Measurements from ENCODE around the gene KCNK3.
"Not testable (repeated sequence)": the region's sequence is repeated elsewhere in the genome, so short reads cannot be mapped to it uniquely, and the experiment has no call there.

Gene KCNK3

DNA sequence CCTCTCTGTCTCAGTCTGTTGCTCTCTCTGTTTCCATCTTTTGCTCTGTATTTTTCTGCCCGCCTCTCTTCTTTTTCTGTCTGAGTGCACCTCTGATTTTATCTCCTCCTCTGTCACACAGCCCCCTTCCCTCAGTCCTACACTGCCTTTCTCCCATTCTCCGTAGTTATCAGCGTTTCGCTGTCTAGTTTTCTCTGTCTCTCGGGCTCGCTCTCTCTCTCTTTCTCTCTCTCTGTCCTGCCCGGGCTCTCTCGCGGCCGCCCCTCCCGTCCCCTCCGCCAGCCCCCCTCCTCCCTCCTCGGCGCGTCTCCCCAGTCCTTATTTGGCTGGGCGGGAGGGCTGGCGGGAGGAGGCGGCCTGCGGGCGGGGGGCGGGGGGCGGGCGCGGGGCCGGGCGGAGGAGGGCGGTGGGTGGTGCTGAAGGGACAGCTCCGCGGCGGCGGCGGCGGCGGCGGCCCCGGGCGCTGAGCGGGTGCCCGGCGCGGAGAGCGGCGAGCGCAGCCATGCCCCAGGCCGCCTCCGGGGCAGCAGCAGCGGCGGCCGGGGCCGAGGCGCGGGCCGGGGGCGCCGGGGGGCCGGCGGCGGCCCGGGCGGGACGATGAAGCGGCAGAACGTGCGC lies at the start of gene KCNK3:
Gene KCNK3 (plus strand): TSS at position 444 of the 618 bp plus-strand sequence. CDS start 154 bp downstream, at position 598.
- DNase-seq: peak; percentile 19

DNA sequence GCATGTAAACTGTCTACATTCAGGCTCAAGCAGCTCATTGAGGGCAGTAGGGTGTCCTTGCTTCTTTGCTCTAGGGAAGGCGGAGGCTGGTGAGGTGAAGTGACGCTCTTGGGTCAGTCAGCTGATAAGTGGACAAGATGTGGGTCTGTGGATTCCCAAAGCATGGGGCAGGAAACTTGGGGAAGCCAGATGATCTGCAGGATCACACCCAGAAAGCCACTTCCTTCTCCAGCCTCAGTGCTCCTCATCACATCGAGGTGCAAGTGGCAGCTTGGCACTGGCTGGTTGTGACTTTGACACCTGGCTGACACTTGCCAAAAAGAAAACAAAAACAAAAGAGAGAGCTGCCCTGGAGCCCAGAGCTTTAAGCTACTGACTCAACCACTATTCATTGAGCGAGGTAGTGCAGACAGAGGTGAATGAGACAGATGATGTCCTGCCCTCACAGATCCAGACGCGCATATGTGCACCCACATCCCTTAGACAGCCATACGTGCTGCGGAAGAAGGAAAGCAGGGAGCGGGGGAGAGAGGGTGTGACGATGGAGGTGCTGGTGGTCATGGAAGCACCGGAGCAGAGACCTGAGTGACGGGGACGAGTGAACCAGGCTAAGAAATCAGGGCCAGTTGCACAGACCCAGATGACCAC lies 48.2 kb upstream of the KCNK3 start:
- no peak for DNase-seq

DNA sequence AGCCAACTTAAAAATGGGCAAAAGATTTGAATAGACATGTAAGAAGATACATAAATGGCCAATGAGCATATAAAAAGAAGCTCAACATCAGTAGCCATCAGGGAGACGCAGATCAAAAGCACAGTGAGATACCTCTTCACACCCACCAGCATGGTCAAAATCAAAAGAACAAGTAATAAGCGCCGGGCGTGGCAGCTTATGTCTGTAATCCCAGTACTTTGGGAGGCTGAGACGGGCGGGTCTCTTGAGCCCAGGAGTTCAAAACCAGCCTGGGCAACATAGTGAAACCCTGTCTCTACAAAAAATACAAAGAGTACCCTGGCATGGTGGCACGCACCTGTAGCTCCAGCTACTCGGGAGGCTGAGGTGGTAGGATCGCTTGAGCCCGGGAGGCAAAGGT lies 46.8 kb upstream of the KCNK3 start:
- no peak for DNase-seq

DNA sequence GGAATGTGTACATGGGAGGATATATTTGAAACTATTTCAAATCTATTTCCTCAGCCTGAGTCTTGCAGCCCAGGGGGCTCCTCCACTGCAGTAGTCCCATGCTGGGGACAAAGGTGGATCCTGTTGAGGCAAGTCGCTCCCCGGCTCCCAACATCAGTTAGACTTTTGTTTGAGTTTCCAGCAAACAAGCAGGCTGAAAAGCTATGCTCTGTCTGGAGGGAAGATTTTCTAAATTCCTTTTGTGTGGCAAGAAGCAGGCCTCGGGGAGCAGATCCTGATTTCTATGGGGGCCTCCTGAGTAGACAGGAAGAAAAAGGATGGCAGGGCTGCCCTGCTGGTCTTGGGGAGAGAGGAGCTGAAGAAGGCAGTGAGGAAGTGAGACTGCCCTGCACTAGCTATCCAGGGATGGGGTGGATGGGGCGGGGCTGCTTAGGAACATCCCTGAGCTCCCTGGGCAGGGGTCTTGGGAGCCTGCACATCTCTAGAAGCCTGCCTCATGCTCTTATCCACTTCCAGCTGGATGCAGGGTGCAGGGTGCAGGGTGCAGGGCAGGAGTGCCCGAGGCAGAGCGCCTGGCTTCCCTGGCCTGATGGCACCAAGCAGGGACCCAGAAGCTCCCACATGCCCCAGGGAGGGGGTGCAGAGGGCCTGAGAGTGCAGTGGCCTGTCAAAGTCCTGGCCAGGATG lies 45.4 kb upstream of the KCNK3 start:
- no peak for DNase-seq

DNA sequence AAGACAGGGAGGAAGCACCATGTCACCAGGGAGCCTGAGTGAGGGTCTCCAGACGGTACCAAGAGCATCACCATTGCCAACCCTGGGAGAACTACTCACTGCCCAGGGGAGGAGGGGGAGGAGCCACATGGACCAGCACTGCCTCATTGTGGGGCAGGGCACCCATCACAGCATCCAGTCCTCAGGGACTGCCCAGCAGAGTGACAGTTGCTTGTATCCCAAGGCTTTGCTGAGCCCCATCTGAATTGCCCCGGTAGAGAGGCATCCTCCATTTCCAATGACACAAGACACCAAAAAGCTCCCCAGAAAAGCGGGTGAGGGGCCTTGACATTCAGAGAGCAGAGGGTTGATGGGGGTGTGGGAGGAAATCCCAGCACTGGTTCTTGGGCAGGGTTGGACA lies 44.5 kb upstream of the KCNK3 start:
- DNase-seq: no peak

DNA sequence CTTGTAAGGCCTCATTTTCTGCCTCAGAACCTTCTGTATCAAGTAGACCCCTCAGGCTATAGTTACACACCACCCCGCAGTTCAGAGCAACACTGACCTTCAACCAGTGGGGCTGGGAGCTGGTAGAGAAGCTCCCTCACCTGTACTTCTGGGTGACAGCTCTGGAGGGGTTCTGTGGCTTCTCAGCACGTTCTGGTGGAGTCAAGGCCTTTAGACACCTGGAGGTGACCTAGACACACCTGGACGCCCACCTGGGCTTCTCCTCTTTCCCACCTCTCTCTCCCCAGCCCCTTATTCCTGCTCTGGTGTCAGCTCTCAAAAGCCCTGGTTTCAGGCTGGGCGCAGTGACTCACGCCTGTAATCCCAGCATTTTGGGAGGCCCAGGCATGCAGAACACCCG lies 44.0 kb upstream of the KCNK3 start:
- DNase-seq: no peak

DNA sequence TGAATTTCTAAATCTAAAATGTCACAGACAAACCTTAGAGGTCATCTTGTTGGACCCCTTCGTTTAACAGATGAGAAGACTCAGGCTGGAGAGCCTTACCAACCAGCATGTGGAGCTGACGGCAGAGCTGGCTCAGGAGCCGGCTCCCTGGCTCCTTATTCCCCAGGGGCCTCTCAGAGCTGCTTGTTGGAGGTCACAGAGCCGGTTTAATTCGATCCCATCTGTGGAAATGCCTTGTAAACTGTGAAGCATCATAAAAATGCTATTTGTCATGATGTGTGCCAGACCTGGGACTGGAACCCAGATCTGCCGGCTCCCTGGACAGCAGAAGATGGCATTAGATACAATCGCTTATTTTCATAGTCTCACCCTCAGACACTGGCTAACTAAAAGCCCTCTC lies 43.2 kb upstream of the KCNK3 start:
- no peak for DNase-seq

DNA sequence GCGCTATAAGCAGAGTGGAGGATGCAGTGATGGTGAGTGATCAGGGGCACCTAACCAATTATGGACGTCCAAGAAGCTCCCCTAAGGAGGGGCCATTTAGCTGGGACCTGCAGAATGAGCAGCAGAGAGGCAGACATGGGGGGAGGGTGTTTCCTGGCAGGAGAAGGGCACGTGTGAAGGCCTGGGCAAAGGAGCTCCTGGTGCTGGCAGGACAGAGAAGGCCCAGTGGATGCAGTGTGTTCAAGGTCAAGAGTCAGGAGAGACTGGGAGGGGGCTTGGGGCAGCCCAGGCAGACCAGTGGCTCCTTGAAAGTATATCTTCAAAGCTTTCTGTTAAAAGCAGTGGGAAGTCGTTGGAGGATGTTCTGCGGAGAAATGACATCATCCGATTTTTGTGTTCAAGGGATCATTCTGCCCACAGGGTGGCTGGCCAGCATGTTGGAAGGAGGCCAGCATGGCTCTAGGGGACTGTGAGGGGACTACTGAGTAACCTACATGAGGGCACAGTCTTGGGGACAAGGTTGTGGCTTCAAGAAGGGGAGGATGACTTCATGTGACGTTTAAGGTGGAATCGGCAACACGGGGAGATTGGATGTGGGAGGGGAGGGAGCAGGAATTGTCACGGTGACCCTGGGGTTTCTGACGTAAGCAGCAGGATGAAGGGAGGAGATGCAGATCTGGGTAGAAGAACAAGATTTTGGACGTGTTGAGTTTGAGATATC lies 42.4 kb upstream of the KCNK3 start:
- DNase-seq: no peak

DNA sequence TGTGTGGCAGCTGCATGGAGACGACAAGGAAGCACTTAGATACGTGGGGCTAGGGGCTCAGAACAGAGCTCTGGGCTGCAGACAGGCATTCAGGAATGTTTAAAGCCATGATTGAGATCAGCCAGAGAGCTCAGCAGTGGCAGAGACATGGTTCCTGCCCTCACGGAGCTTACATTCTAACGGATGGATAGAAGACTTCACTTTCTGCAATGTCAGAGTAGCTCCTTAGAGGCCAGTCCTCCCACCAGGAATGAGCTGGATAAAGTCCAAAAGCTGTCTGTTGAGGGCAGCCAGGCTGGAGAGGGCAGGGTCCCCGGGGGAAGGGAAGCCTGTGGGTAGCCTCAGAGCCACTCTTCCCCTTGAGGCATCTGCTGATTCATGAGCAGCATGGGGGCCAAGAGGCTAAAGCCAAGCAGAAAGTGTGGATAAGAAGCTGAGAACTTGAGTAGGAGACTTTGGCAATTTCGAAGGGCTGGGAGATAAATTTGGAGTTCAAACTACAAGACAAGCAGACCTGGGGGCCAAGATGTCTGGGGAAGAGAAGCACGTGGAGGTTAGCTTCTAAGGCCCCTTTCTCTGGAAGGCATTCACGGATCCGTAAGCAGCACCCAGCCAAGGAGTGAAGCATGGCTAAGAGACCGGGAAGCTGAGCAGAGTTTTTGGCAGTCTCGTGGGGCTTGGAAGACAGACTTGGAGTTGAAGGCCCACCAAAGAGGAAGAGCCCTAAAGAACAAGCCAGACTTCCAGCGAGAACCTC lies 41.6 kb upstream of the KCNK3 start:
- DNase-seq: no peak

- DNase-seq: no peak
Observed at GRCh38 chr2:26651470-26651771, 41.1 kb upstream of the KCNK3 start.

GRCh38 chr2:26651799-26652198 lies 40.7 kb upstream of the KCNK3 start:
- DNase-seq: no peak

GRCh38 chr2:26652361-26653041 lies 40.0 kb upstream of the KCNK3 start:
- no peak for DNase-seq

GRCh38 chr2:26653207-26654060 lies 39.1 kb upstream of the KCNK3 start:
- no peak for DNase-seq

- DNase-seq: no peak
Observed at GRCh38 chr2:26654061-26654340, 38.5 kb upstream of the KCNK3 start.

DNA sequence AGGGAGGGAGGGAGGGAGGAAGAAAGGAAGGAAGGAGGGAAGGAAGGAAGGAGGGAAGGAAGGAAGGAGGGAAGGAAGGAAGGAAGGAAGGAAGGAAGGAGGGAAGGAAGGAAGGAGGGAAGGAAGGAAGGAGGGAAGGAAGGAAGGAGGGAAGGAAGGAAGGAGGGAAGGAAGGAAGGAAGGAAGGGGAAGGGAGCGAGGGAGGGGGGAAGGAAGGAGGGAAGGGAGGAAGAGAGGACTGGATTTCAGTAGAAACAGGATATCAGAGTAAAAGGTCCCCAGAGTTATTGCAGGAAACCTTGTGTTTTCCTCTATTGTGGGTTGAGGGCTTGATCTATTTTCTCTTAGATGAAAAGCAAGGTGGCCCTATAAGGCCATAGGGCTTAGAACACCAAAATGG lies 37.4 kb upstream of the KCNK3 start:
- DNase-seq: not testable (repeated sequence)

GRCh38 chr2:26655611-26656195 lies 36.8 kb upstream of the KCNK3 start:
- no peak for DNase-seq

- DNase-seq: no peak
Observed at GRCh38 chr2:26657265-26657664, 35.3 kb upstream of the KCNK3 start.

- DNase-seq: no peak
Observed at GRCh38 chr2:26658691-26659346, 33.7 kb upstream of the KCNK3 start.

- no peak for DNase-seq
Observed at GRCh38 chr2:26660363-26660962, 32.1 kb upstream of the KCNK3 start.

DNA sequence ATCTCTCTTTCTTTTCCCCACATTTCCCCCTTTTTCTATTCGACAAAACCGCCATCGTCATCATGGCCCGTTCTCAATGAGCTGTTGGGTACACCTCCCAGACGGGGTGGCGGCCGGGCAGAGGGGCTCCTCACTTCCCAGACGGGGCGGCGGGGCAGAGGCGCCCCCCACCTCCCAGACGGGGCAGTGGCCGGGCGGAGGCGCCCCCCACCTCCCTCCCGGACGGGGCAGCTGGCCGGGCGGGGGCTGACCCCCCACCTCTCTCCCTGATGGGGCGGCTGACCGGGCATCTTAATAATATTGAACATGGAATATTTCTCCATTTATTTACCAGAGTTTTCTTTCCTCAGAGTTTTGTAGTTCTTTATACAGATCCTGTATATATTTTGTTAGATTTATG lies 27.2 kb upstream of the KCNK3 start:
- not testable (repeated sequence) for DNase-seq

All from CD4-positive, alpha-beta T cell treated with Interleukin-10 for 1 hour (primary cell).